Omental fat pad (tissue), 4 donors: ENCODE data around the gene FRMPD2. TPM values are rescaled to one million over a fixed set of nuclear protein-coding genes. Genes with fewer than 3 reads are reported as not detected.
A peak's percentile ranks its signal among the peaks of the same experiment; 100 is the strongest.

Source experiments
- ATAC-seq: fragments of 150-250 bp; one replicate; pipeline ENCODE4 v1.9.1; 2016; ENCODE audit warnings: mild to moderate bottlenecking, moderate library complexity; ENCODE audit not compliant: low FRiP score
- DNase-seq: peaks from one replicate; pipeline ENCODE4 v3.0.0-alpha.2; 2019; ENCODE audit warnings: low spot score
- total RNA-seq, 4 donors: library from RNA; depleted of rRNA; stranded (reverse); fragments of >200 nt; gene quantifications; one replicate each; pipeline ENCODE4 v1.1.0, GENCODE V29; 2016
- TF ChIP-seq, protein P1 (sequence below), 3 donors: fragments of 450-650 bp; IDR thresholded peaks; one replicate each; pipeline ENCODE4 v1.5.1; 2016 to 2017; ENCODE audit warnings: antibody characterized with exemption in 3 of 3, mild to moderate bottlenecking in 3 of 3, moderate library complexity in 2 of 3

The FRMPD2 gene
- total RNA-seq, 4 donors from 2014 or later, result not detected

DNA sequence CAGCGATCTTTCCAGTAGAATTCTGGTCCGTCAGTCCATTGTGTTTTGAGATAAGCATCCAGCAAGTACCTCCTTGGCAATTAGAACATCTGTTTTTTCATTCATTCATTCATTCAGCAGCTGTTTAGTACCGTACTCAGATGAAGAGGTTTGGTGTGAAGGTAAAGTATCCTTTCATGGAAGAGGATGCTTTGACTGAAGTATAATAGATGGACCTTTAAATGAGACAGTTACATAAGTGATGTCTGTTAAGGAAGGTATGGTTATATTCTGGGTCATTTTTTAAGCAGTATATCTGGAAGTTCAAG, 33.2 kb upstream of the FRMPD2 start:
- no peak for ATAC-seq
- no peak for DNase-seq
- TF ChIP-seq, protein P1, sequence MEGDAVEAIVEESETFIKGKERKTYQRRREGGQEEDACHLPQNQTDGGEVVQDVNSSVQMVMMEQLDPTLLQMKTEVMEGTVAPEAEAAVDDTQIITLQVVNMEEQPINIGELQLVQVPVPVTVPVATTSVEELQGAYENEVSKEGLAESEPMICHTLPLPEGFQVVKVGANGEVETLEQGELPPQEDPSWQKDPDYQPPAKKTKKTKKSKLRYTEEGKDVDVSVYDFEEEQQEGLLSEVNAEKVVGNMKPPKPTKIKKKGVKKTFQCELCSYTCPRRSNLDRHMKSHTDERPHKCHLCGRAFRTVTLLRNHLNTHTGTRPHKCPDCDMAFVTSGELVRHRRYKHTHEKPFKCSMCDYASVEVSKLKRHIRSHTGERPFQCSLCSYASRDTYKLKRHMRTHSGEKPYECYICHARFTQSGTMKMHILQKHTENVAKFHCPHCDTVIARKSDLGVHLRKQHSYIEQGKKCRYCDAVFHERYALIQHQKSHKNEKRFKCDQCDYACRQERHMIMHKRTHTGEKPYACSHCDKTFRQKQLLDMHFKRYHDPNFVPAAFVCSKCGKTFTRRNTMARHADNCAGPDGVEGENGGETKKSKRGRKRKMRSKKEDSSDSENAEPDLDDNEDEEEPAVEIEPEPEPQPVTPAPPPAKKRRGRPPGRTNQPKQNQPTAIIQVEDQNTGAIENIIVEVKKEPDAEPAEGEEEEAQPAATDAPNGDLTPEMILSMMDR (IDR thresholded peaks at IDR 0.05), result no peak

DNA sequence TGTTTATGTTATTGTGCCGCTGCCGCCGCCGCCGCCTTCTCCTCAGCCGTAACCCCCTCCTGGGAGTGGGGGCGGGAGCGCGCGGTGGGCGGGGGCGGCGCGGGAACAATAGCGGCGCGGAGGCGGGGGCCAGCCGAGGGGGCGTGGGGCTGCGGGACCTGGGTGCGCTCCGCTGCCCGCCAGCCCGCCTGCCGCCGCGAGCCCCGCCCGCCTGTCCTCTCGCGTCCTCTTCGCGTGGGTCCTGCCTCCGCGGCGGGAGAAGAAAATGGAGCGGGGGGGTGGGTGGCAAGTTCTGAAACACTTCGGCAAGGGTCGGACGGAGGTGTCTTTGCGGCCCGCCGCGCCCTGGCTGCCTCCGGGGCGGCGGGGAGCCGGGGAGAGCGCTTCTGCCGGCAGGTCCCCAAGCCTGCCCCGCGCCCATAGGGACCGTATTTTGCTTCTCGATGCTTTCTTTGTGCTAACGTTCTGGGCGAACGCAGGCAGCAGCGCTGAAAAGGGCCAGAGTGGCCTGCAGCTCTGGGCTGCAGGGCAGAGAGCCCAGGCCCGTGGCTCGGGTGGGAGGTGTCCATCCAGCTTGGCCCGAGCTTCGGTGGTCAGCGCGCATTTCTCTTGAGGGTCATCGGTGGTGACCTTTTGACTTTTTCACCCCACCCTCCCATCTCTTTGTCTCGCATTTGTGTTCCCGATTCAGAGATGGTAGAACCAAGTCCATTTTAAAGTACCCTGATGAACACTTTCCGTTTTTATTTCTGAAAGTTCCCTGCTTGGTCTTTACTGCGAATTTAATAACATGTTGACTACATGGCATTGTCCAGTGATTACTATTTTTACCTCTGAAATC, 32.6 kb upstream of the FRMPD2 start:
- TF ChIP-seq, protein P1 (IDR thresholded peaks at IDR 0.05), result no peak
- no peak for DNase-seq
- peak; percentile 54 for ATAC-seq

DNA sequence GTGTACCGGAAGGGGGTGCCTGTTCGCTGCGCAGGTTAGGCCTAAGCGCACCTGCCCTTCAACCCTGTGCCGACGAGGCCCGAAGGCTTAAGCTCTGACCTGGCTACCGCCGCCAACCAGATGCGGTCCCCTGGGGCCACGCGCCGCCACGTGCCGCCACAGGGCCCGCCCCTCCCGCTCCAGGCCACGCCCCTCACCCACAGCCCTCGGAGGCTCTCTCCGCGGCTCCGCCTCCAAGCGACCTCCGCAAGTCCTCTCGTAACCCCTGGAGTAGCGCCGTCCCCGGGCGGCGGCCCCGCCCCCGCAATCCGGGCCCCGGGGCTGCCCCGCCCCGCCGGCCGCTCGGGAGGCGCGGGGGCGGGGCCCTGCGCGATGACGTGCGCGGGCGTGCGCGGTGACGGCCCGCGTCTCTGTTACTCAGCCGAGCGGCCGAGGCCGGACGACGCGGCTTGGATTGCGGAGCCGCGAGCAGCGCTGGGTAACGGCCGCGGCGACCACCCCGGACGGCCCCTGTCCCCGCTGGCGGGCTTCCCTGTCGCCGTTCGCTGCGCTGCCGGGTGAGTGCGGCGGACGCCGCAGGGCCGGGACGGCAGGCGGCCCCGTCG, 31.9 kb upstream of the FRMPD2 start, which contains the start of gene MAPK8:
MAPK8 (plus strand) TSS at position 413 of the 605 bp plus-strand sequence. CDS start 94,984 bp downstream, outside the sequence.
- DNase-seq (peak; percentile 65), ATAC-seq (peak; percentile 96)
- TF ChIP-seq, protein P1 (IDR thresholded peaks at IDR 0.05), result no peak

DNA sequence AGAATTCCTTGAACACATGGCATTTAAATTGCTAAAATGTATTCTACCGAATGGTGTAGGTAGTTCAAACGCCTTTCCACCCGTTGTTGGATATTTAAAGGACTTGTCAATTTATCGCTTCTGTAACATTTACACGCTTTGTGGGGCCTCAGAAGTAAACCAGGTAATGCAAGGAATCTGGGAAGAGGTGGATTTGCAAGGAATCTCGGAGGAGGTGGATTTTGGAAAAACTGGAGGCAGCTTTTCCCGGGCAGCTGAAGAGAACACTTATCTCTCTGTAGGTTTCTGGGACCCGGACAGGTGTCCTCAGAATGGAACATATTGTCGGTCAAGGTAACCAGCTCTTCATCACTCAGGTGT, 31.4 kb upstream of the FRMPD2 start:
- no peak for ATAC-seq
- TF ChIP-seq, protein P1 (IDR thresholded peaks at IDR 0.05), result no peak

DNA sequence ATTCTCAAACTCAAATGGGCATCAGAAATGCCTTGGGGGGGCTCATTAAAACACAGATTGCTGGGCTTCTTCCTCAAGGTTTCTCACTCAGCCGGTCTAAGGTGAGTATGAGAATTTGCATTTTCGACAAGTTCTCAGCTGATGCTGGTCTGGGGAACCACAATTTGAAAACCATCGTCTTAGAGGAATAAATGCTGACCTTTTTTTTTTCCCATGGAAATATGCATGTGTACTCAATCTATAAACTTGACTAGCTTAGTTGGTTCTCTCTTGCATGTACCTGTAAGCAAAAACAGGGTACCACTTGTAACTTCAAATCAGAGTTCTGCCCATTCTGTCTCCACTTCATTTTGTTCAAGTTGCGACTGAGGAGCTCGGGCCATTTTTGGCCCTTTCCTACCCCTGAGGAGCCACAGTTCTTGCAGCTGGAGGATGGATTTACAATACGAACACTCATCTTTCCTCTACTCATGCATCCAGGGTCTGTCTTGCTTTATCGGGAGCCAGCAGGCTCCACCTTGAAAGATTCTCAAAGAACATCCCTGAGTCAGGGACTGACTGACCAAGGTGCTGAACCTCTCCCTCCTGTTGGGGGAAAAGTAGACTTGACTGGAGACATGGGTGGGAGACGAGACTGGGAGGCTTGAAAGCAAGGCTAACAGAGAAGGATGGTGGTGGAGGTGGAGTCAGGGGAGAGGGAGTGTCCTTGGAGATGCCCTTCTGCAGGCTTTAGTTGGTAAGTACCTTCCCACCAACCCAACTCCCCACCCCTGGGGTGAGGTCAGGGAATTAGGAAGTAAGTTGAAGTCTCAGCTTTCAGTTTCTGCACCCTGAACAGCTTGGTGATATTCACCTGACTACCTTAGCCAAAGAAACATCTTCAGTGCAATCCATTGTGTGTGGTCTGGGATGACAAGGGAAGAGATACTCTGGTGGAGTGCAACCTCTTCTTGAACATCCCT, 28.3 kb upstream of the FRMPD2 start:
- DNase-seq, result no peak
- TF ChIP-seq, protein P1 (IDR thresholded peaks at IDR 0.05), result no peak
- no peak for ATAC-seq

More for the DNA sequence above, 31.4 kb upstream of the FRMPD2 start:
- no peak for DNase-seq

DNA sequence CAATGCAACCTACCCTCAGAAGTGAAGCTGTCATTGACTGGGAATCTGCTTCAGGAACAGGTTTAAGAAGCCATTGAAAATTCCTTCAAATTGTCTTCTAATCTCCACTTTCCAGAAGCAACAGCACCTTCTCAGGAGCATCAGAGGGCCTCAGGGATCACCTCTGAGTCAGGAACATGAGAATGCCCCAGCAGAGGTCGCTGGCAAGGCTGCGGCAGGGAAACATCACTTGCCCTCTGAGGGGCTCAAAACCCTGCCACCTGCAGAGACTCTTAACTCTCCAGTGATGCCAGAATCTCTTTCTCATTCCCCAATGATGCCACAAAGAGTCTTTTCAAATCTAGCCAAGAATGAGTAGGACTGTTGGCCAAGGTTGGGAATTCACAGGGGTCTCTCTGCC, 26.1 kb upstream of the FRMPD2 start:
- DNase-seq, result no peak
- TF ChIP-seq, protein P1 (IDR thresholded peaks at IDR 0.05), result no peak
- ATAC-seq, result no peak
